HG03139 (cell line): ENCODE measurements around the gene ARHGAP28.

Experiments
- ATAC-seq: cut with Tn5 transposase; IDR thresholded peaks from one replicate; pipeline ENCODE4 v1.9.1; 2021; ENCODE audit not compliant: unreplicated experiment

Gene ARHGAP28

GRCh38 chr18:6729247-6730091 is at the start of gene ARHGAP28:
Gene ARHGAP28 (plus strand): TSS chr18:6729716. CDS start chr18:6729822, 106 bp downstream.
- ATAC-seq: no peak

GRCh38 chr18:6681331-6681875 is 48.1 kb upstream of the ARHGAP28 start:
- ATAC-seq: no peak

- no peak for ATAC-seq
Measured at GRCh38 chr18:6682437-6683111, 46.9 kb upstream of the ARHGAP28 start.

GRCh38 chr18:6683112-6683876 is 46.2 kb upstream of the ARHGAP28 start:
- ATAC-seq: no peak

- ATAC-seq: no peak
Measured at GRCh38 chr18:6687676-6688075, 41.8 kb upstream of the ARHGAP28 start.

- no peak for ATAC-seq
Measured at GRCh38 chr18:6708890-6709289, 20.6 kb upstream of the ARHGAP28 start.

- ATAC-seq: no peak
Measured at GRCh38 chr18:6711467-6711866, 18.0 kb upstream of the ARHGAP28 start.

GRCh38 chr18:6712401-6712800 is 17.1 kb upstream of the ARHGAP28 start:
- no peak for ATAC-seq

- ATAC-seq: no peak
Measured at GRCh38 chr18:6714010-6714409, 15.5 kb upstream of the ARHGAP28 start.

- no peak for ATAC-seq
Measured at GRCh38 chr18:6718267-6718666, 11.2 kb upstream of the ARHGAP28 start.

- ATAC-seq: no peak
Measured at GRCh38 chr18:6719098-6719846, 10.2 kb upstream of the ARHGAP28 start.

GRCh38 chr18:6719910-6720683 is 9.4 kb upstream of the ARHGAP28 start:
- ATAC-seq: no peak

- no peak for ATAC-seq
Measured at GRCh38 chr18:6721755-6722154, 7.8 kb upstream of the ARHGAP28 start.

- no peak for ATAC-seq
Measured at GRCh38 chr18:6722690-6723089, 6.8 kb upstream of the ARHGAP28 start.

- no peak for ATAC-seq
Measured at GRCh38 chr18:6724331-6724730, 5.2 kb upstream of the ARHGAP28 start.

- no peak for ATAC-seq
Measured at GRCh38 chr18:6728331-6728730, 1.2 kb upstream of the ARHGAP28 start.

GRCh38 chr18:6728809-6729246 is 688 bp upstream of the ARHGAP28 start:
- no peak for ATAC-seq

- no peak for ATAC-seq
Measured at GRCh38 chr18:6730416-6731221, 1.1 kb downstream of the ARHGAP28 start.

- ATAC-seq: no peak
Measured at GRCh38 chr18:6731222-6731596, 1.7 kb downstream of the ARHGAP28 start.
